OCI-M1 (cell line): Measurements from ENCODE around the gene SOX14.

Source experiments
- DNase-seq: peaks from one replicate; lab custom pipeline; 2025; lab: John Stamatoyannopoulos, UW

Gene SOX14

DNA sequence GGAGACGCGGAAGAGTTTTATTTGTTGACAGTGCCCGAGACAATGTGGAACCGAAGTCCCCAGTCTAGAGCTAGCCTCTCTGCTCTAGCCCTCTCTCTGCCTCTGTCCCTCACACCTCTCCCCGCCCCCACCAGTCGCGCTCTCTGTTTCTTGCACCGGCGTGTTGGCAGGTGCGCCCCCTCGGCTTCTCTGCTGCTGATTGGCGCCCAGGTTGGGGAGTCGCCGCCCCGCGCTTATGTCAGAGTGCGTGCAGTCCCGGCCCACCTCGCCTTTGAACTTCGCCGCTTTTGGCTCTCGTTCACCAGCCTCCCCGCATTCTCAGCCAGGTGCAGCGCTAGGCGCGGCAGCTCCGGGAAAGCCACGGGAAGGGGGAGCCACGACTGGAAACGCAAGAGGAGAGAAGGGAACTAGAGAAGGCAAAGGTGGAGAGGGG is at the start of gene SOX14:
TSS of gene SOX14 (plus strand) at position 315 of the 433 bp plus-strand sequence. CDS start 470 bp downstream, outside the sequence.
- DNase-seq, result no peak

DNA sequence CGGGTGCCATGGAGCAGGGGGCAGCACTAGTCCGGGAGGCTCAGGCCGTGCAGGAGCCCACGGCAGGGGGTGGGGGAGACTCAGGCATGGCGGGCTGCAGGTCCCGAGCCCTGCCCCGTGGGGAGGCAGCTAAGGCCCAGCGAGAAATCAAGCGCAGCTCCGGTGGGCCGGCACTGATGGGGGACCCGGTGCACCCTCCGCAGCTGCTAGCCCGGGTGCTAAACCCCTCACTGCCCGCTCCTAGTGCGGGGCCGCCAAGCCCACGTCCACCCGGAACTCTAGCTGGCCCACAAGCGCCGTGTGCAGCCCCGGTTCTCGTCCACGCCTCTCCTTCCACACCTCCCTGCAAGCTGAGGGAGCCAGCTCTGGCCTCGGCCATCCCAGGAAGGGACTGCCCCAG is 49.6 kb upstream of the SOX14 start:
- DNase-seq, result no peak

DNA sequence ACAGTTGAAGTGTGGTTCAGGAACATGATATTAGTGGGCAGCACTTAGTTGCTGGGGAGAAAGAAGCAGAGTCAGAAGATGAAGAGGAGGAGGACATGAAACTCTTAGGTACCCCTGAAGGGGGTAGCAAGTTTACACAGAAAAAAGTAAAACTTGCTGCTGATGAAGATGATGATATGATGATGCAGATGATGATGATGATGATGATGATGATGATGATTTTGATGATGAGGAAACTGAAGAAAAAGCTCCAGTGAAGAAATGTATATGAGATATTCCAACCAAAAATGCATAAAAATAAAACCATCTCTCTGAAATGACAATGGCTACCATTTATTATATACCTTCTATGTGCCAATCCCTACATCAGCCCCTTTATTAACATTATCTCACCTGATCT is 39.9 kb upstream of the SOX14 start:
- no peak for DNase-seq

DNA sequence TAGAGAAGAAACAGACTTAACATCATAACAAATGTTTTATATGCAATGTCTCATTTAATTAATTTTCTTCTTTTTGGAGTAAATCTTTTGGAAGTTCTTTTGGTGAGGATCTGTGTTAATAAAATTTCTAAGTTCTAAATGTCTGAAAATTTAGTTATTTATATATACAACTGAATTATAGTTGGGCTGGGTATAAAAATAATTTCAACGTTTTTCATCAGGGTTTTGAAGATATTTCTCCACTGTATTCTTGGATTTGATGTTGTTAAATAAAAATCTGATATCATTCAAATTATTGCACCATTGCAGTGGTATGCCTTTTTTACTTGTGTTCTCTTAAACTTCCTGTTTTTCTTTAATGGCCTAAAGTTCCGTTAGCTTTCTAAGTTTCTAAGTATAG is 26.9 kb upstream of the SOX14 start:
- DNase-seq, result no peak

DNA sequence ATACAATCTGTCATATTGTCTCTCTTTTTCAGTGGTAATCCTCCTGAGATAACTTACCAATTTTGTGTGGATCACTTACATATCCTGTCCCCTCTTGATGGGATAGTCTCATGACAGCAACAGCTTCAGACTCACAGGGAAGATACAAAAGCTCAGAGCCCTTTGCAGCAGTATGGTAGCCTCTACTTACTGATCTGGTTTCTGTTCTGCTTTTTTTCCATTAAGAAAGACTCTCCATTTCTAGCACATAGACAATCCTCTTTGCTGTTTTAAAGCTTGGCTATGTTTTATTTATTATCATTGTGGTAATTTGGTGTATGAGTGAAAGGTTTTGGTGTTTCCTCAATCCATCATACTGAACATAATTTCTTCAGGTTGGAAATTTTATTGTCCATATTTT is 25.4 kb upstream of the SOX14 start:
- DNase-seq, result no peak

DNA sequence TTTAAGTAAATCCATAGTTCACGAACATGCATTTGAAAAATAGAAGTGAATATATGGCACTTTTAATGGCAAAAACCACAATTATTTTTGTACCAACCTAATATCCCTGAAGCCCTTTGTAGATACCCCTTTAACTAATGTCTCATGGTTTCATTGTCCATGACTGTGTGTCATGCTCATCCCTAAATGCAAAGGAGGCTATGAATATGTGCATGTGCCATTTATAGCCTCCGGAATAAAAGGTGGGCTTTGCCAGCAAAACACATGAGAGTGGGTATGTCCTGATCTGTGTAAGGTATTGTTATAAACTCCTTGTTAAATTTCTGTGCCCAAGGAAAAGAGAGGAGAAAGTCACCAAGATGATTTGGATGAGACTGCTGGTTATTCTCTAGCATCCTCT is 20.5 kb upstream of the SOX14 start:
- no peak for DNase-seq

DNA sequence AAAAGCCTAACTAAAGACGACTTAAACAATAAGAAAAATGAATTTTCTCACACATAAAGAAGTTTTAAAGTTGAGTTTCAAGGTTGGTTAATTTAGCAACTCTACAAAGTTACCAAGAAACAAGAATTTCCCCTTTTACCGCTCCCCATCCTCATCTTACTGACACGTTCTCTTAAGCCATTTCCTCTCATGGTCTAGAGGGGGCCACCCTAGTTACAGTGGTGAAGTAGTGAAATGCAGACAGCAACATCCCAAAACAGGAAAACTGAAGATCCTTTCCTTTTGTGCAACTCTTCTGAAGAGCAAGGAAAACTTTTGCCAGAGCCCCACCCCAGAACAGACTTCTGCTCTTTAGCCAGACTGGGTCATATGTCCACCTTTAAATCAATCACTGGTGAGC is 17.3 kb upstream of the SOX14 start:
- no peak for DNase-seq

DNA sequence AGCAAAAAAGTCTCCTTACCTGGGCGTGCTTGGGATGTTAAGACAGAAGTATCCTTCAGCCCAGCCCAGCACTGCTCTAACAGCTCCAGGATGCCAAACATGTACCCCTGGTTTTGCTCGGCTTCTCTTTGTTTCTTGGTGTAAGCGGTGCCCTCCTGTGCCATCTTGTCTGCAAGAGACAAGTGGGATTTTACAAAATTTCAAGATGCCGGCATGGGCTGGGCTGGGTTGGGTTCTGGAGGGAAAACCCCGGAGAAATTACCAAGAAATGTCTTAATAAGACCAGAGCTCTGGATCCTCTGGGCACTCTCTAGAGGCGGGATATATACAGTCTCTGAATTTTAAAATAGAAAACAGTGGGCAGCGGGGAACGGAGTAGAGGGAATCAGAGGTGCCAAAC is 4.6 kb upstream of the SOX14 start:
- no peak for DNase-seq

DNA sequence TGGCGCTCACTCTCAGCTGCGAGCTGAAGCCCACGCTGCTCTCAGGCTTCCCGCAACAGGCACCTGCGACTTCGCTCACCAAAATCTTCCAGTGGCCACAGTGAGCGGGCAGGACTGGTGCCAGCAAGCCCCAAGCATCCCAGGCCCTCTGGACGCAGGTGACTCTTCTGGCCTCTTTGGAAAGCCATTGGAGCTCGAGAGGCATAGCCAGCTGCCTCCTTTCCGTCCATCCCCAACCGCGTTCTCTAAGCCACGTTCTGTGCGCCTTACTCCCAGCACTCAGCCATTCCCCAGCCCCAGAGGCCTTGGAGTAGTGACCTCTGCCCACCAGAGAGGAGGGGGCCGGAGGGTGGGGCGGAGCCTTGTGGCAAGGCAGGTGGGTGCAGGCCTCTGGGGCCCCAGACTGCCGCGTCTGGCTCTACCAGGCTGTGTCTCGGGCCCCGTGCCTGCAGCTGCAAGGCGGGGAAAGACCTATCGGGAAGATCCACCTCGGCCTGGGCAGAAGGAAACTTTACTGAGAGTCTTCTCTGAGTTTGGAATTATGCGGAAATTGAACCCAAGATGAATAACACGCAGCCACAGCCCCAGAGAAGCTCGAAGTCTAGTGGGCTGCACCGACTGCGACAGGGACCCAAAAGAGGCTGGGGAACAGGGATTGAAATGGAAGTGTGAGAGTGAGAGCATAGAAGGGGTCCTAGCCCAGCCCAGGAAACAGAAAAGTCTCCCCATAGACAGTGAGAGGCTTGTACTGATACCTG is 3.6 kb upstream of the SOX14 start:
- no peak for DNase-seq

DNA sequence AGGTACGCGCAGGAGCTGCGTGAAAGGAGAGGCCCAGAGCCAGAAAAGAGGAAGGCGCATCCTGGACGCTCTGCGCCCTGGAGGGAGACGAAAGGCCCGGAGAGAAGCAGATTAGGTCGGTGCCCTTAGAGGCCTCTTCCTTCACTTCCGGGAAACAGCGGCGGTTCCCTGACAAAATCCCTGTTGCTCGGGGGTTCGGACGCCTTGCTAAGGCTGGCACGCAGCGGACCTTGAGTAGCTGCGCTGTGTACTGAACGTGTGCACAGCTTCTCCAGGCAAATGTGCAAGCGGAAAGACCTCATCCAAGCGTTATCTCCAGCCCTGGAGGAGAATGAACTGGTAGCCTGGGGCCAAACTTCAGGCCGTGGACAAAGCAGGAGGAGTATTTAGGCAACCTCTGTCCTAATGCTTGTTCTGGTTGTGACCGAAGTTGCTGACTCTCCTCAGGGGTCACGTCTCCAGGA is 3.0 kb upstream of the SOX14 start:
- DNase-seq, result no peak

DNA sequence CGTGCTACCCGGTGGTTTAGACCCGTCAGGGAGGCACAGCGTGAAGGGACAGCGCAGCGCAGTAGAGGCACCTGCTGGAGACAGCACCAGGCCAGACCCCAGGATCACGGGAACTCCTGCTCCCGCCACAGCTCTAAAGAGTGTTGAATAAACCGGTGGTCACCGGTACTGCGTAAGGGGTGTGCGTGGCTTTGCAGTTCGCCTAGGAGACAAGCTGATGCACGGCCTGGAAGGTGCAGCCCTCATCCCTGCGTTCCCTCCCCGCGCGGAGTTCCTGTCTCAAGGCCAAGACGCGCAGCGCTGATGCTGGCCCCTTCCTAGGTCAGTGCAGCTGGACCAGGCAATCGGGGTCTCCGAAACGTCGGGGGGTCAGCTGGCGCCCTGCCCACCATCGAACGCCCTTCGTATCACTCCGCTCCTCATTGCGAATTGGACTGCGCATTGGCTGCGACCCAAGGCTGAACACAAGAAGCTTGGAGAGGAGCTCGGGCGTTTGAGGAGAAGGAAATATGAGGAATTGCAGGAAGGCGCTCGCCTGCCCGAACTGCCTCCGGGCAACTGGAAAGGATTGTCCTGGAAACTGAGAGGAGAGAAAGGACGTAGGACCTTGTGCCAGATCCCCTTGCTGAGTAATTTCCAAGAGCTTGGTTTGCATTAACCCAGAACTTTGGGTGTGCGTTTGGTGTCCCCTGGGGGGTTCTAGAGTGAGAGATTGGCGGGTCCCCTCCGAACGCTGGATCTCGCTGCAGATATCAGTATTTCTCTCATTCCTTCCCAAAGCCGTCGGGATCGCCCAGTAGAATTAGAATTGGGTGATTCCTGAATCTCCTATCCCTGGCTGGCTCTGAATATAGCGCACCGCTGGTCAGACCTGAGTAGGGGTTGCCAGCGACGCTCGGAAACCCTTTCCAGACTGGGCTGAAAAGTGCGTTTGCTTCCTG is 2.3 kb upstream of the SOX14 start:
- DNase-seq, result no peak

DNA sequence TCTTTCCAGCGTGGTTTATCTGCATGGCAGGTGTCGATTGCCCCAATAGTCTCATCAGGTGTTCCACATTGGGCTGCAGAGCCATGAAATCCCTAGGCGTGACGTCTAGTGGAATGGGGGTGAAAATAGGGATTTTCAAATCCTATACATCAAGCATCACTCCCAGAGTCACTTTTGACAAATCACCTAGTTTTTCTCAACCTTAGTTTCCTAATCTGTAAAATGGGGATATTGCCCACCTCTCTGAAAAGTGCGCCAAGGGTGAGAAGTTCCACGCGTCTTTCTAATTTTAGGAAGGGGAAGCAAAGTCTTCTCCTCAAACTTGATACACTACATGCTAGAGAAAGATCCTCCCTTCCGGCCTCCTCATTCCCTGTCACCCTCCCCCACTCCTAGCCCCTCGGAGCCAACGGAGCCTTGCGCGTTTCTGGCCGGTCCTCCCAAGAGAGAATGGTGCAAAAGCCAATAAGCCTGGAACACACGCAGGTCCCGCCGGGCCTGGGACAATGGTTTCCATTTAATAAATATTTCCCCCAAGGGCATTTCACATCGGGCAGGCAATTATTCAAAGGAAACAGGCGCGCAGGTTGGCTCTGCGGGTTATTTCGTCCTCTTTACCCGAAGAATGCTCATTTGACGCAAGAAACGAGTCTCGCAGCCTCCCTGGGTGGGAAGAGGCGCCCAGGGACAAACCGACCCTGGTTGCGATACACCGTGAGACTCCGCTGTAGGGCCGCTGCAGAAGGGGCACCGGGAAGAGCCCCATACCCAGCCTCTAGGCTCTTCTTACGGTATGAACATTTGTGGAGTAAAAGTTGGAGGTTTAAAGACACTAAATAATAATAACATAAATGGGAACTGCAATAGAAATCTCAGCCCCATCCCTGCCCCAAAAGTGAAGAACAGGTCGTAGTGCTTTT is 1.2 kb upstream of the SOX14 start:
- no peak for DNase-seq

DNA sequence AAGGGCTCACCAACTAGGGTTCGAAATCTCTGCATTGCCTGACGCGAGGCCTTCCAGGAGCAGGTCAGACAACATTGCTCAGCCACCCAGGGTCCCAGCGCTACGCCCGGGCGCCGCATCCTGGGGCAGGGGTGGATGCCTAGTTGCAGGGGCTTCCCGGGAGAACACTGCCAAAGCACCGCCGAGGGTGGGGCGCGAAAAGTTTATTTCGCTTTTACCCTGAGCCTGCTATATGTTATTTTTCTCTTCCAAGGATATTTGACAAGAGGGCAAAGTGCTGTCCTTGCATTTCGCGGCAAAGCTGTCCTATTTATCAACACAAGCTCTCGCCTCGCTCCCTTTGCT is 549 bp upstream of the SOX14 start:
- no peak for DNase-seq

DNA sequence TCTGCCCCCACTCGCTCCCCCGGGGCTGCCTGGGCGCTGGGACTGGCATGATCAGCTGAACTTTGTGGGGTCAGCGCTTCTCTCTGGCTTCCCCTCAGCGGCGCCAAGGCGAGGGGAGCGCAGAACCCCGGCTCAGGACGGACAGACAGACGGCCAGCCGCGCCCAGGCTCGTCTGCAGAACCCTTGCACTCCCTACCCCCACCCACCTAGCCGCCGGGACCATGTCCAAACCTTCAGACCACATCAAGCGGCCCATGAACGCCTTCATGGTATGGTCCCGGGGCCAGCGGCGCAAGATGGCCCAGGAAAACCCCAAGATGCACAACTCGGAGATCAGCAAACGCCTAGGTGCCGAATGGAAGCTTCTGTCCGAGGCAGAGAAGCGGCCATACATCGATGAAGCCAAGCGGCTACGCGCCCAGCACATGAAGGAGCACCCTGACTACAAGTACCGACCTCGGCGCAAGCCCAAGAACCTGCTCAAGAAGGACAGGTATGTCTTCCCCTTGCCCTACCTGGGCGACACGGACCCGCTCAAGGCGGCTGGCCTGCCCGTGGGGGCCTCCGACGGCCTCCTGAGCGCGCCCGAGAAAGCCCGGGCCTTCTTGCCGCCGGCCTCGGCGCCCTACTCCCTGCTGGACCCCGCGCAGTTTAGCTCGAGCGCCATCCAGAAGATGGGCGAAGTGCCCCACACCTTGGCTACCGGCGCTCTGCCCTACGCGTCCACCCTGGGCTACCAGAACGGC is 621 bp downstream of the SOX14 start:
- DNase-seq, result no peak

DNA sequence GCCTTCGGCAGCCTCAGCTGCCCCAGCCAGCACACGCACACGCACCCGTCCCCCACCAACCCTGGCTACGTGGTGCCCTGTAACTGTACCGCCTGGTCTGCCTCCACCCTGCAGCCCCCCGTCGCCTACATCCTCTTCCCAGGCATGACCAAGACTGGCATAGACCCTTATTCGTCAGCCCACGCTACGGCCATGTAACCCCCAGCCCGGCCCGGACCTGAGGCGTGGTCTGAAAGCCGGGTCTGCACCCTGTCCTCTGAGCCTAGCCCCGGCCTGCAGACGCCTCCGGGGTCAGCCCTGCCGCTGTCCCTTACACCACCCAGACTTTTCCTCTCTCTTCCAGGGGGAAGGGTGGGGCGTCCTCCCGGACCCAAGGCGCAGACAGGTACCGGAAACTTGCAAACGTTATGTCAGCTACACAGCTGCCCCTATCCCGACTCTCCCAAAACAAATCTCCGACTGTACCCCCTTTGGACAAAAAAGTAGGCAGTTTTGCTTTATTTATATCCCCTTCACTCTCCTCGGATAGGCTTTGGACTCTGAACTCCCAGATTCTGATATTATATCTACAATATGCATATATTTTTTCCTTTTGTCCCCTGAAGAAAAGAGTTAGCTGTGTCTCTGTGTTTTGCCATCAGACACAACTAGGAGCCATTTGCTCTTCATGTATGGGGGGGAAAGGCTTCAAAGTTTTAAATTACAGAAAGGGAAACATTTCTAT is 1.4 kb downstream of the SOX14 start:
- DNase-seq, result no peak

DNA sequence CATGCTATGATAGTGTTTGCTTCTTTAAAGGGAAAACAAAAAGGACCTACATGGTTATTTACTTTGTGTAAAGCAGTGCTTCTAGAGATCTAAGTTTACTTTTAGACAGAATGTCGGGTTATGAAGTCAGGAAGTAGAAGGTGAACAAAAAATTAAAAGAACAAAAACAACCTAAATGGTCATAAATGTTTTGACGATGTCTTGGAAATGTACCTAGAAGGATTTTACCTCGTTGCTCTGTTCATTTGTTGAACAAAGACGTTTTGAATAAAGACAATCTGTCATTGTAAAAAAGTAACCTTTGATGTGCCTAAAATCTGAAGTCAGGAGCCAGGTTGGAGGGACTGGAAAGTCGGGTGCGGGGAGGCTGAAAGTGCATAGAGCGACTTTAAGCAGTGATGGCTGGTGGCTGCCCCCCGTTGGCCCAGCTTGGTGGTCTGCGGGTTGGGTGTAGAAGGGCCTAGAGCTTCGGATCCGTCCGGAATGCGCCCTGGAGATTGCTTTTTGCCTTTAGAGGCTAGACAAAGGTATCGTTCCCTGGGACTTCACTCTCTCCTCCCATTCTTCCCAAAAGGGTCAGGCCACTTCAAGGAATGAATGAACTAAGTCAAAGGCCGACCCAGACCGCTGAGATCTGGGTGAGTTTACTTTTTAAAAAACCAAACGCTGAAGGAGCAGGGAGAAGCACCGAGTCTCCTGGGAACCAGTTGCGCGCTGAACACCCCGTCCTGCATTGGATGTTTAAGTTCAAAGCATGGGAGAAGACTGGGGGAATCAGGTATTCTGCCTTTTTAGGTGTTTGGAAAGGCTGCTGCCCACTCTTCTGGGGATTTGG is 2.1 kb downstream of the SOX14 start:
- no peak for DNase-seq

DNA sequence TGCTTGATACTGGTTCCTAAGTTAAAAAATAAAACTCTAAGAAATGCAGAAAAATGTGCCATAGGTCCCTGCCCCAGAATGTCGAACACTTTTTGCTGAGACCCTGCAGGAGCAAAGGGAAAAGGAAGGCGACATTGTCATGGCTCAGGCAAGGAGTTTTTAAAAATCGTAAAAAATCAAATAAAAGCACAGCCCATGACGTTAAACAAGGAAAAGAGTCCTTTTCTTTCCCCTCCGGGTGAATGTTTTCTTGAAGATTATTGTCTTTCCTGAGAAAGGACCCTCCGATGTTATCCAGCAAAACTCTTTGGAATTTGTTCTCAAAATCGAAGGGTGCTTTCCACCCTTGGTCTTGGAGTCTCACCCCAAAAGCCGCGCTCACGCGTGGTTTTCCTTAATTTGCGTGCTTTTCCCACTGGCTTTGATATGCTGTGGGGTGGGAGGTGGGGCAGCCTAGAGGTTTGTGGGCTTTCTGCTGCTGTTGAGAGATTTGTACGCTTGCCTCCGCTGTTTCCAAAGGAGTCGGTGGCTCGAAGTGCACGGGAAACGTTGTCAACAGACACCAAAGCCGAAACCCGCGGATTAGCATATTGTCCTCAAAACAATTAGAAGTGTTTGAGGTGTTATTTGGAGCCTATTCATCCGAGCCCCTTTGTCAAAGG is 2.9 kb downstream of the SOX14 start:
- no peak for DNase-seq

DNA sequence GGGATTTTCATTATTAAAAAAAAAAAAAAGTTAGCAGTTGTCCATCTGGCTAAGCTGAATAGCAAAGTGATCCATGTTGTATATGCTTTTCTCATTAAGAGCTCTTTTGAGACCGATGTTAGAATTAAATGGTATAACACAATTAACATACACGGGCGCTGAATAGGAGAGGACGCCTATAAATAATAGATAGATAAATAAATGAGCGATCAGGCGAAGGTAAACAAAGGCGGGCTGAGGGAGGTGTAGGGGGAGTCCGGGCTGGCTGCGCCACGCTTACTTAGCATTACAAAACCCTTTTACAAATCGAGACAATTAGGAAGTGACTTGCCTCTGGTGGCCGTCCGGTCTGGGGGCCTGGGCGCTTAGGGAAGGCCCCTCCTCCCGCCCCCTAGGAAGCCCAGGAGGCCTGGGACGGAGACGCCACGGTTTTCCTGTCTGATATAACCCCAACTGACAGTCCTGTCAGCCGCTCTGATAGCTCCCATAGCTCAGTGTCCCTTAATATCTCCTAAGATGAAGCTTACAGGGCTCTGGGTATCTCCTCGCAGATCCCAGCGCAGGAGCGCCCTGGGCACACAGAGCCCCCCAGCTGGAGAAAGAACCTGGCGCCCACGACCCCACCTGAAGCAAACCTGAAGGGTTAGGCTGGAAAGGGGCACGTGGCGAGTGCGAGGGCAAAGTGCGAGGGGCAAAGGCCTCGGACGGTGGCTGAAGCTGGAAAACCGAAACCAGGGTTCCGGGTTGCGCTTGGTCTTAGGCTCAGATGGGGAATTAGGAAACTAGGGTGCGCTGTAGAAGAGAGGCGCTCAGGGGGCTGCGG is 3.6 kb downstream of the SOX14 start:
- DNase-seq, result no peak
